Measurements from ENCODE around the gene A3GALT2.

A3GALT2 gene

GRCh38 chr1:33330906-33331305 is 10.0 kb upstream of the A3GALT2 start:
- DNase-seq: no peak

GRCh38 chr1:33330361-33330890 is 9.5 kb upstream of the A3GALT2 start:
- no peak for DNase-seq

- DNase-seq: no peak
These were observed 8.9 kb upstream of the A3GALT2 start for GRCh38 chr1:33329600-33330305.

DNA sequence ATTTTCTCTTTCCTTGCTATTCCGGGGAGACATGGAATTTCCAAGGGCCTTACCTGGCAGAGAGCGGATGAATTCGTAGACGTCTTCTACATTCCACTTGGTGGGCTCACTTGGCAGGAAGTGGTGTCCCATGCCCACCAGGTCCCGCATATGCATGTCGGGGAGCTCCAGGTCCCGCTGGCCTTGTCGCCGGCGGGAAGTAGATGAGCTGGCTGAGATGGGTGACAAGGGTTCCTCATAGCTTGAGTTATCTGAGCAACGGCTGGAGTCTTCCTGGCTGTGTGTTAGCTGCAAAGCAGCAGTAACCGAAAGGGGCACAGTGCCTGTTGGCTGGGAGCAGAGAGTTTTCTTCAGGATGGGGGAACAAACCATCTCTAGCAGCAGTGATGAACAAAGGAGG is 7.9 kb upstream of the A3GALT2 start:
- no peak for DNase-seq

DNA sequence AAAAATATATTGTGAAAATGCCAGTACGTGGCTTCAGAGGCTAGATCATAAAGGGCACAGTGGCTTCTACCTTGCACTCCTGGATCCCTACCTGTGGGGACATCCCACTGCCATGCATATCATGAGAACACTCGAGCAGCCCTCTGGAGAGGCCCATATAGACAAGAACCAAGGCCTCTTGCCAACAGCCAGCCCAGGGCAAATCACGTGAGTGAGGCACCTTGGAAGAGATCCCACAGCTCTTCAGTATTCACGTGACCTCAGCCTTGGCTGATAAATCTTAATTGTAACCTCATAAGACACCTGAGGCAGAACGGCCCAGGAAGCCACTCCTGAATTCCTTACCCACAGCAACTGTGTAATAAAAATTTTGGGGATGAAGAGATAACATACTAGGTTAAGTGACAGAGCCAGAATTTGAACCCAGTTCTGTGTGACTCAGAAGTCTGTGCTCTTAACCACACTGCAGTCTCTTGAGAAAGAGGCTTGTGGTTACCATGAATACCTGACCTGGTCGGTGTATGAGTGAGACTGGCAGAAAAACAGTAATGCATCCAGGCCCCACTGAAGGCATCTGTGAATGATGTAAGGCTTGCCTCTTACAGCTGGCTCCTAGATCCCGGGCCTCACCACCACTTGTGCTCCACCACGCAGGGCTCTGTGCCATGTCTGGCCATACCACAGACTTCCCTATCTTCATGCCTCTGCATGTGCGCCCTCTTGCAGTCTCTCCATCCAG is 6.9 kb upstream of the A3GALT2 start:
- DNase-seq: no peak

DNA sequence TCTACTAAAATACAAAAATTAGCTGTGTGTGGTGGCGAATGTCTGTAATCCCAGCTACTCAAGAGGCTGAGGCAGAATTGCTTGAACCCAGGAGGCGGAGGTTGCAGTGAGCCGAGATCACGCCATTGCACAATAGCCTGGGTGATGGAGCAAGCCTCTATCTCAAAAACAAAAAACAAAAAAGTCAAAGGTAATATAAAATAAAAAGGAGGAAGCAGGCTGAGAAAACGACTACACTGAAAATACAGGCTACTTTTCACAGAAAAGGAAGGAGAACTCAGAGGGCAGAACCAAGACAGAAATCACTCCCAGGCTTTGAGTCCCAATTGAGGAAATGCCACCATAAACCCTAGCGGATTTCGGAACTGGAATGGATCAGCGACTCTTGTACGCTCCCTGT is 5.9 kb upstream of the A3GALT2 start:
- no peak for DNase-seq

- DNase-seq: no peak
These were observed 4.0 kb upstream of the A3GALT2 start for GRCh38 chr1:33324677-33325575.

DNA sequence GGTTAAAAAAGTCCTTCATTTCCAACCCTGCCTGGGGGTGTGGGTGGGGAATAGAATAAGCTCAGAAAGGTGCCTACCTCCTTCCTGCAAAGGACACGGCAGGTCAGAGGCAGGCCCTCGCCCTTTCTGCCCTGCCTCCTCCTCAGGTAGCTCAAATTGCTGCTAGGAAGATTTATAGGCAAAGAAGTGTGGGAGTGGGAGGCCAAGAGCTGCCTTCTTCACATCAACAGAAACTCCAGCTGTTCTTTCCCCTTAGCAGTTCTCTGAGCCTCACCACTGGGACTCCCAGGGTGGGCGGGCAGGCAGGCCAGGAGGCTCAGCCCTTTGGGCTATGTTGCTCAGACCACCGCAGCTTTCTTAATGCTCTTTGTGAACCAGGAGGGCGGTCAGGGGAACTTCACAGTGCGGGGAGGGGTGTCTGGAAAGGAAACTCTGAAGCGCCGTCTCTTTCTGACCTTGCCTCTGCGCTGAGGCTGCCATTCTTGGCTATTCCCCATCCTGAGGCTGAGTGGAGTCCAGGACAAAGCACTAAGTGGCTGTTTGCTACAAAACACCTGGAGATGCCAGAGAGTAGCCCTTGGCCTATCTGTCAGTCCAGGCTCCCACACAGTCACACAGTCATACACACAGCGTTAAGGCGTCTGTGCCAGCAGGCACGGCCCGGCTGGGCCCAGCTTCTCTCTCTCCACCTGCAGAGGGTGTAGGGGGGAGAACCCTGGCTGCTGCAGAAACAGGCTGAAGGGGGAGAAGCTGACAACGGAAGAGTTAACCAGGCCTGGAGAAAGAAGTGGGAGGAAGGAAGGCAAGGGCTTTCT is 3.0 kb upstream of the A3GALT2 start:
- DNase-seq: no peak

- DNase-seq: no peak
These were observed 2.1 kb upstream of the A3GALT2 start for GRCh38 chr1:33322870-33323585.

- no peak for DNase-seq
These were observed 1.2 kb upstream of the A3GALT2 start for GRCh38 chr1:33322109-33322508.

DNA sequence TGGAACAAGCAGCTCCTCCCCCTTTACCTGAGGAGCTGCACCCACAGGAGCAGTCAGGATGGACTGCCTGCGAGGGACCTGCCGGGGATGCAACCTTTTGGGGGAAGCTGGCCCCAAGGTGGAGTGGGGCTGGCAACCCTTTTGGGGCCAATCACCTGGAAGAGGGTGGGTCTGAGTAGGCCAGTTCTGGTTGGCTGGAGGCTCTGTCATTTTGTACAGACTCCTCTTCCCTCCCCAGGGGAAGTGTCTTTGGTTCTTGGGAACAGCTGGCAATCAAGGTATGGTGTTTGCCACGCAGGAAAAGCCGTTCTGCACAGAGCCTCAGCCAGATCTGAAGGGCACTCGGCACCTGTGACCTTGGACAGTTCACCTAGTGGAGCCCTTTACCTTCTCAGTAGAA is 280 bp upstream of the A3GALT2 start:
- no peak for DNase-seq

DNA sequence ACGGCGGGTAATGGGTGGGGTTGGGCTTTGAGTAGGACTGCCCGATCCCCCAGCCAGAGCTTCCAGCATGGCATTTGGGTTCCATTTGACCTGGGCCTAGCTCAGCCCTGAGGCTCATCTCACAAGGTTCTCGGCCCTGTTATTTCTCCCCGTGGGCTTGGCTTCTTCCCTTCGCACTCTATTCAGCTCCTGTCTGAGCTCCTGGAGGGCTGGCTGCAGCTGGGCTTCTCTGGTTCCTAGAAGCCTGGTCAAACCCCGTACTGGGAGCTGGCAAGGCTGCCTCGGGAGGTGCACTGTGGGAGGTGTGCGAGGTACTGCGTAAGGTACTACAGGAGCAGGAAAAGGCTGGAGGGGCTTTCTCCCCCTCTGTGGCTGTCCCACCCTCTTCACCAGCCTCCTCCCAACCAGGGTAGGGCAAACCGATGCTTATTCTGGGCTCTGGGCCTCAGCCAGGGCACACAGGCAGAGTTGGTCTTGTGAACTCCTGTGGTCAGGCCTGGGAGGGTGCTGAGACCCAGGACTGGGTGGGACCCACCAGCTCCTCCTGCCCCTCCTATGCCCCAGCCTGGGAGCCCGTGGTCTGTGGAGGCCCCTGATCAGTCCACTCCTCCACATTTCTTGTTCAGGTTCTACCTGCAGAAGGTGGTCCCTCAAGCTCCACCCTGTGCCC is 814 bp downstream of the A3GALT2 start:
- DNase-seq: no peak

- no peak for DNase-seq
These were observed 1.5 kb downstream of the A3GALT2 start for GRCh38 chr1:33319186-33319948.

DNA sequence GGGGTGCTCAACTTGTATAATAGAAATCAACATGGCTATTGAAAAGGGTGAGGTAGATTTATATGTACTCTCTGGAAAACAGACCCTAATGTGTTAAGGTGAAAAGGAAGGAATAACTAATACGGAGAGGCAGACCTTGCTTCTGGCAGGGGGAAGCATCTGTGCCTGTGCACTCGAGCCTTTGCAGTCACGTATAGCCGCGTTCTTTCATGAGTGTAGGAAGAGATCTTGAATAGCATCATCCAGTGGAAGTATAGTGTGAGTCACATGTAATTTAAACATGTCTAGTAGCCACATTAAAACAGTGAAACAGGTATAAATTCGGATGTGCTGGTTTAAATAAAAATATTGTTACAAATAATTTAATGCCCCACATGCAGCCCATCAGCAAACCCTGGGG is 3.0 kb downstream of the A3GALT2 start:
- DNase-seq: no peak

DNA sequence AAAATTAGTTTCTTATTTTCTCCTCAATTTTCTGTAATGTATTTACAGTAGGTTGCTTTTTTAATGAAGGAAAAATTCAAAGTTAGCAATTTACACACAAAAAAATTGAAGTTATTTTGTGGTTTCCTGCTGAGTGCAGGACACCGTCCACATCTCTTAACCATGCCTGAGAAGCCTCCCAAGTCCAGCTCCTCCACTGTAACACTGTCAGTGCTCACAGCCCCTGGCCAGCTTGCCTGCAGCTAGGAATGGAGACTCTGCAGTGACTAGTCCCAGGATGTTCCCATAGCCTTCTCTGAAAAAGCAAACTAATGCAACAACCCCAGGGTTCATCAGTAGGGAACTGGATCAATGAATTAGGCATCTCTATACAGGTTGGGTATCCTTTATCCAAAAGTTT is 3.5 kb downstream of the A3GALT2 start:
- no peak for DNase-seq

- no peak for DNase-seq
These were observed 4.3 kb downstream of the A3GALT2 start for GRCh38 chr1:33316601-33317000.

DNA sequence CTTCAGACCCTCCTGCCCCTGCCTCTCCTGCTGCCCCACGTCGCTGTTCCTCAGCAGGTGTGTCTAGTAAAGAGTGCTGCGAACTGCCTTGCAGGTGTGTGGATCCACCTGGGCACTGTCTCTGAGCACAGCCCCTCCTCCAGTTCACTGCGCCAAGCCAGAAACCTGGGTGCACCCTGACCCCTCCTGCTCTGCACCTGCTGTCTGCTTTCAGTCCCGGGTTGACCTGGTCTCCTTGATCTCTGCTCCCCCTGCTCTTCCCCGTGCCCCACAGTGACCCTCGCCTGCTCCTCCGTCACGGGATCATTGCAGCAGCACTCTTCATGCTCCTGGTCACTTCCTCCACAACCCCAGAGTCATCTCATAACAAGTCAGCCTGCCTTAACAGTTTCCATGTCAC is 6.5 kb downstream of the A3GALT2 start:
- no peak for DNase-seq

GRCh38 chr1:33312413-33312749 is 8.5 kb downstream of the A3GALT2 start:
- no peak for DNase-seq

DNA sequence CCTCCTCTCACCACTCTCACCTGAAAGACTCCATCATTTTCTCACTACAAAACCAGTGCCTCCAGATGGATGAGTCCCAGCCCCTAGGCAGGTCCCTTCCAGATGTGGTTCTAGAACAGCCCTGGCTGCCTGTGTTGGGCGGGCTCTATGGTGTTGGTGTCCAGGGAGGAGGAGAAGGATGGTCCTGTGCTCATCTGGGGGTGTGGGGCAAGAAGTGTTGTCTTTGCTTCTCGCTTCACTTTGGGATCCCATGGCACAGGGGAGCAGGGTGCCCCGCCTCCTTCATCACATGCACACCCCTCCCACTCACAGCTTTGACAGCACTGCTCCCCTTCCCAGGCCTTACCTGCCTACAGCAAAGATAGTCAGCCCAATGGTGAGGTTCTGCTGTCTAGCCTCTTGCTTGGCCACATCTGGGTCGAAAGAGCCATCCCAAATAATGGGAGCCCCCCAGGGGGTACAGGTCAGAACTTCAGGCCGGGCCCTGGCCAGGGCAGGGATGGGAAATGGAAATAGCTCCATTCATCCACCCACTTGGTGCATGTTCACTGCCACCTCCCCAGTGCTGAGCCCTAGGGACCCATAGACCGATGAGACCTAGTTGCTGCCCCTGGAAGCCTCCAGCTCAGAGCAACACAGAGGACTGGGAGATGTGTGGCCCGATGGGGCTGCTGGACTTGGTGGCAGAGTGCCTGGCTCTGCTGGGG is 9.0 kb downstream of the A3GALT2 start:
- no peak for DNase-seq

GRCh38 chr1:33310702-33311101 is 10.2 kb downstream of the A3GALT2 start:
- no peak for DNase-seq

Data from femur (tissue), 1 donor.